ENCODE measurements around the gene NTSR2.
"Not testable (repeated sequence)": the region's sequence is repeated elsewhere in the genome, so short reads cannot be mapped to it uniquely, and the experiment has no call there.

Gene NTSR2

DNA sequence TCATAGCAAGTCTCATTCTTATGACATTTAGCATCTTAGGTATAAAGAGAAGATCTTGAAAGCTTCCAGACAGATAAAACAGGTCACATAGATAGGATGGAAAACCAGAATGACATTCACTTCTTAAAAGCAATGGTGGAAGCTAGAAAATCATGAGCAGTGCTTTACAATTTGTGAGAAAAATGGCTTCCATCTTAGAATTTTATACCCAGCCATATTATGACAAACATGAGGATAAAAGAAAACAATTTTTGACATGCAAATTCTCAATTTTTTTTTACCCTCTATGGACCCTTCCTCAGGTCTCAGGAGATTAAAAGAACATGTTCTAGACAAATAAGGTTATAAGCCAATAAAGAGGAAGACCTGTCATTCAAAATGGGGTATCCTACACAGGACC is 7.1 kb downstream of the NTSR2 start:
- FAIRE-seq = no peak
- DNase-seq (ENCODE audit: insufficient read length) = no peak

GRCh38 chr2:11661891-11662435 is 8.0 kb downstream of the NTSR2 start:
- FAIRE-seq (no peak), DNase-seq (ENCODE audit: insufficient read length) (no peak)
- no peak for TF ChIP-seq POLR2A (IDR thresholded peaks at IDR 0.05; ENCODE audit: low read depth, low read length)
- TF ChIP-seq POLR2AphosphoS5 (IDR thresholded peaks at IDR 0.05; ENCODE audit: low read depth, low read length) = no peak
- no peak for TF ChIP-seq TAF1 (IDR thresholded peaks at IDR 0.05; ENCODE audit: borderline replicate concordance, low read depth, low read length)

More for the DNA sequence above, 7.1 kb downstream of the NTSR2 start:
- TF ChIP-seq POLR2AphosphoS5 (IDR thresholded peaks at IDR 0.05; ENCODE audit: low read depth, low read length) (no peak), TAF1 (IDR thresholded peaks at IDR 0.05; ENCODE audit: borderline replicate concordance, low read depth, low read length) (no peak), POLR2A (IDR thresholded peaks at IDR 0.05; ENCODE audit: low read depth, low read length) (no peak)

DNA sequence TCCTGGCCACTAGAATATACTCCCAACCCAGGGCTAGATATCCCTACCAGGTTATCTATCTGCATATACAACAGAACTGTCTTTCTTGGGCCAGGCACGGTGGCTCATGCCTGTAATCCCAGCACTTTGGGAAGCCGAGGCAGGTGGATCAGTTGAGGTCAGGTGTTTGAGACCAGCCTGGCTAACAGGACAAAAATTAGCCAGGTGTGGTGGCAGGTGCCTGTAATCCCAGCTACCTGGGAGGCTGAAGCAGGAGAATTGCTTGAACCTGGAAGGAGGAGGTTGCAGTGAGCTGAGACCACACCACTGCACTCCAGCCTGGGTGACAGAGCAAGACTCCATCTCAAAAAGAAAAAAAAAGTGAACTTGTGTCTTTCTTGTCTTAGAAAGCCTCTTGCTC is 9.6 kb downstream of the NTSR2 start:
- DNase-seq (ENCODE audit: insufficient read length); FAIRE-seq: not testable (repeated sequence)

- TF ChIP-seq POLR2AphosphoS5 (IDR thresholded peaks at IDR 0.05; ENCODE audit: low read depth, low read length) (no peak), POLR2A (IDR thresholded peaks at IDR 0.05; ENCODE audit: low read depth, low read length) (no peak), TAF1 (IDR thresholded peaks at IDR 0.05; ENCODE audit: borderline replicate concordance, low read depth, low read length) (no peak)
- no peak for DNase-seq (ENCODE audit: insufficient read length)
- FAIRE-seq = no peak
These were observed 10.1 kb downstream of the NTSR2 start for GRCh38 chr2:11659851-11660250.

DNA sequence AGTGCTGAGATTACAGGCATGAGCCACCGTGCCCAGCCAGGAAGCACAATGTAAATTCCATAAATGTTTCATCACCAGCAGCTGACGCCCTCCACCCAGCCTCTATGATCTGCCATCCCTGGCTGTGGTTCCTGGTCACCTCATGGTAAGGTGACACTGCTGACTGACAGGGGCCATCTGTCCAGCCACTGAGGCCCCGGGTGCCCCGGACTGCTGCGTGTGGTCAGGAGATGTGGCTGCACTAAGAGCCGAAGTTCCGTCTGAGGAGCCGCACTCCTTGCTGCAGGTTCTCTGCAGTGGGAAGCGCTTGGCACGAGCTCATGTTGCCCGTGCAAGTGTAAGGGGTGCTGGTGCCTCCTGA is 10.9 kb downstream of the NTSR2 start:
- no peak for TF ChIP-seq POLR2AphosphoS5 (IDR thresholded peaks at IDR 0.05; ENCODE audit: low read depth, low read length)
- TF ChIP-seq POLR2A (IDR thresholded peaks at IDR 0.05; ENCODE audit: low read depth, low read length) = no peak
- DNase-seq (ENCODE audit: insufficient read length) = no peak
- no peak for FAIRE-seq

DNA sequence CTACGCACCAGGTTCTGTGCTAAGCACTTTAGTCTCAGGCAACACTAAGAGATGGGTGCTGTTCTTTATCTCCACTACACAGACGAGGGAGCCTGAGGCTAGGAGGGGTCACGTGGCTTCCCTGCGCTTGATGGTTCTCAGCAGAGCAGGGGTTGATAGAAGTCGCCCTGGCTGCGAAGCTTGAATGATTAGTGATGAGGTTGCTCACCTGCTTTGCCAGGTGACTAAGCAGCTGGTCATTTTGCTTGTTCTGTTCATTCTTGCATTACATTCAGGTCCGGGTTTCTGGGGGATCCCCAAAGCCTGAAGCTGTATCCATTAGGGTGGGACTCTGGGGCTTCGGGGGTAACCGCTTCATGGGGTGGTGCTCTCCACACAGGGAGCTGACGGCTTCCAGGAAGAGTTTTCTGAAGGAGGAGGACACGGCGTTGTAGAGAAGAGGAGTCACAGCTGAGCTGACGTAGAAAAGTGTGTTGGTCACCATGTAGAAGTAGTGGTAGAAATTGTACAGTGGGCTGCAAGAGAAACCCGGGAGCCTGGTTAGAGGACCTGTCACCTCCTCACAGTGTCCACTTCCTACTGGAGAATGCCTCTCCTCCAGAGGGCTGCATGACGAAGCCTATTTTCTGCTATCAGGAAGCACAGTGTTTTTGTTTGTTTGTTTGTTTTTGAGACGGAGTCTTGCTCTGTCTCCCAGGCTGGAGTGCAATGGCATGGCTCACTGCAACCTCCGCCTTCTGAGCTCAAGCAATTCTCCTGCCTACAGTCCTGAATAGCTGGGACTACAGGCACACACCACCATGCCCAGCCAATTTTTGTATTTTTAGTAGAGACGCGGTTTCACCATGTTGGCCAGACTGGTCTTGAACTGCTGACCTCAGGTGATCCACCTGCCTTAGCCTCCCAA is 11.5 kb downstream of the NTSR2 start:
- TF ChIP-seq TAF1 (IDR thresholded peaks at IDR 0.05; ENCODE audit: borderline replicate concordance, low read depth, low read length) = no peak
- TF ChIP-seq POLR2AphosphoS5 (IDR thresholded peaks at IDR 0.05; ENCODE audit: low read depth, low read length) = no peak
- TF ChIP-seq POLR2A (IDR thresholded peaks at IDR 0.05; ENCODE audit: low read depth, low read length) = no peak
- FAIRE-seq = no peak
- DNase-seq (ENCODE audit: insufficient read length) = no peak

GRCh38 chr2:11657646-11658045 is 12.3 kb downstream of the NTSR2 start:
- TF ChIP-seq TAF1 (IDR thresholded peaks at IDR 0.05; ENCODE audit: borderline replicate concordance, low read depth, low read length) (no peak), POLR2AphosphoS5 (IDR thresholded peaks at IDR 0.05; ENCODE audit: low read depth, low read length) (no peak), POLR2A (IDR thresholded peaks at IDR 0.05; ENCODE audit: low read depth, low read length) (no peak)
- DNase-seq (ENCODE audit: insufficient read length) = no peak
- no peak for FAIRE-seq

DNA sequence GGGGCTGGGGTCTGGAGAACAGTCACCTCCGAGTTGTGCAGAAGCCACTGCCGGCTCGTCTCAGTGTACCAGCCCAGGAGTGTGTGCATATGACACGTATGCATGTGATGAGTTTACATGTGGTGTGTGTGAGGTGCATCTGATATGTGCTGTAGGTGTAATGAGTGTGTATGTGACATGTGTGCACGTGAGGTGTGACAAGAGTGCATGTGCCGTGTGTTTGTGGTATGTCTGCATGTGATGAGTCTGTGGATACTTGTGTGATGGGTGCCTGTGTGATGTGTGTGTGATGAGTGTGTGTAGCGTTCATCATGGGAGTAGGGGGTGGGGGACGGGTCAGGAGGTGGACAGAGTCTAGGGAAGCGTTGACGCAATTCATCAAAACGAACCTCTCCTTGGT is 12.8 kb downstream of the NTSR2 start:
- FAIRE-seq (no peak), DNase-seq (ENCODE audit: insufficient read length) (no peak)
- TF ChIP-seq TAF1 (IDR thresholded peaks at IDR 0.05; ENCODE audit: borderline replicate concordance, low read depth, low read length) (no peak), POLR2A (IDR thresholded peaks at IDR 0.05; ENCODE audit: low read depth, low read length) (no peak), POLR2AphosphoS5 (IDR thresholded peaks at IDR 0.05; ENCODE audit: low read depth, low read length) (no peak)

GRCh38 chr2:11656671-11657101 is 13.3 kb downstream of the NTSR2 start:
- TF ChIP-seq POLR2AphosphoS5 (IDR thresholded peaks at IDR 0.05; ENCODE audit: low read depth, low read length) = no peak
- TF ChIP-seq TAF1 (IDR thresholded peaks at IDR 0.05; ENCODE audit: borderline replicate concordance, low read depth, low read length) = no peak
- TF ChIP-seq POLR2A (IDR thresholded peaks at IDR 0.05; ENCODE audit: low read depth, low read length) = no peak
- no peak for FAIRE-seq
- no peak for DNase-seq (ENCODE audit: insufficient read length)

DNA sequence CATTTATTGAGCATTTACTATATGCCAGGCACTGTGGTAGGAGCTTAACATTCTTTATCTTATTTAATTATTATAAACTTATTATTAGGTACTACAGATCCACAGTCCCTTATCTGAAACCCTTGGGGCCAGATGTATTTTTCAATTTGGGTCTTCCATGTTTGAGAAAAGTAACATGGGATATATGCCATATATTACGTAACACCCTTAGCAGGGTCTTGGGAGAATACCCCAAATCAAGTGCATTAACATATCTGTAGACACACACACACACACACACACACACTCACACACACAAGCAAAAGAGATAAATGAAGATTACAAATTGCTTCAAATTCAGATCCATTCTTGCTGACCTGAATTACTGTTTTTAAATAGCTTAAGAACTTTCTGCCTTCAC is 13.7 kb downstream of the NTSR2 start:
- no peak for DNase-seq (ENCODE audit: insufficient read length)
- FAIRE-seq = no peak
- TF ChIP-seq POLR2A (IDR thresholded peaks at IDR 0.05; ENCODE audit: low read depth, low read length) (no peak), POLR2AphosphoS5 (IDR thresholded peaks at IDR 0.05; ENCODE audit: low read depth, low read length) (no peak)

DNA sequence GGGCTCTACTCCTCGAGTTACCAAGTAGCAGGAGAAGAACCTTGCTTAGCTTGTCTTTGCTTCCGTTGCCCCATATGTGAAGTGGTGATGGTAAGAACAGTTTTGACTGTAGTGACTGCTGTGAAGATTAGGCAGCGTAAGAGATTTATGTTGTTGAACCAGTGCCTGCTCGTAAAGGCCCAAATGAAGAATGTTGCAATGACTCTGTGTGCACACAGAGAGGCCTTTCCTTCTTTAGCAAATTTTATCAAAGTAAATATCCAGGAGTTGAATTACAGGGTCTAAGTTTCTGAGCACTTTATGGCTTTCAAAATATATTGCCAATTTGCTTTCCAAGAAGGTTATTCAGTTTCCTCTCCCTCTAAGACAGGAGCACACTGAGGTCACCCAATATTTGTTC is 14.5 kb downstream of the NTSR2 start:
- TF ChIP-seq POLR2AphosphoS5 (IDR thresholded peaks at IDR 0.05; ENCODE audit: low read depth, low read length) = no peak
- FAIRE-seq (no peak), DNase-seq (ENCODE audit: insufficient read length) (no peak)

DNA sequence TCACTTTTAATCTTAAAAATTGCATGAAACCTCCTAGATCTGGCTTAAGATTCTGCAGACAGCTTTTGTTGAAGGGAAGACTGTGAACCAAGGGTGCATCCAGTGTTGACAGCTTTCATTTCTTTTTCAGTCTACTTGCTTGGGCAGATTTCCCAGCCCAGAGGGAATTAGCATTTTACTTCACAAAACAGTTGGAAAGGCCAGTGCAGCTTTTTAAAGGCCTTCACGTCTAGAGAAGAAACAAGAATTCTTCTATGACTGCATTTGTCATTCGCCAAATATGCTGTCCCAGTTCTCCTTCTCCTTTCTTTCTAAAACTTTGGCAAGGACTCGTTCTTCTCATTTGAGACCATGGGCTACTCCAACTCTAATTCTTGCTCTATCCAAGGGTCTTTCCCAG is 17.4 kb downstream of the NTSR2 start:
- no peak for FAIRE-seq
- no peak for DNase-seq (ENCODE audit: insufficient read length)

More for the DNA sequence above, 17.4 kb downstream of the NTSR2 start:
- TF ChIP-seq POLR2A (IDR thresholded peaks at IDR 0.05; ENCODE audit: low read depth, low read length) (no peak), POLR2AphosphoS5 (IDR thresholded peaks at IDR 0.05; ENCODE audit: low read depth, low read length) (no peak), TAF1 (IDR thresholded peaks at IDR 0.05; ENCODE audit: borderline replicate concordance, low read depth, low read length) (no peak)
